Measurements from ENCODE around the gene CCDC92. TPM values are rescaled to one million over a fixed set of nuclear protein-coding genes. Genes with fewer than 3 reads are reported as not detected.

Gene CCDC92
- polyA plus RNA-seq, 3 donors: 4.4 to 11.6 (median 5.5) TPM

- no peak for DNase-seq
- Histone ChIP-seq H3K27me3 (ENCODE audit: control insufficient read depth in 2 of 2, insufficient read depth in 2 of 2, low read length in 2 of 2) (no peaks in the 10 kb centered on the region), H3K79me2 (ENCODE audit: insufficient read depth, low read length) (no peaks in the 10 kb centered on the region), H3K4me2 (replicated peaks; ENCODE audit: extremely low read depth, low read length, poor library complexity, severe bottlenecking) (no peak overlapping the region), H3K4me1 (ENCODE audit: control insufficient read depth in 1 of 2, insufficient read depth in 2 of 2, low read length in 2 of 2) (no peaks in the 10 kb centered on the region), H3K4me3 (replicated peaks in 1 of 3; ENCODE audit: low read depth in 2 of 3, low read length in 3 of 3) (no peak overlapping the region), H3K9ac (ENCODE audit: insufficient read depth, low read length, poor library complexity, severe bottlenecking) (no peak overlapping the region), H3K9me3 (replicated peaks in 1 of 2; ENCODE audit: control insufficient read depth in 1 of 2, insufficient read depth in 1 of 2, low read length in 2 of 2) (no peaks in the 10 kb centered on the region), H3K36me3 (replicated peaks in 1 of 2; ENCODE audit: control insufficient read depth in 1 of 2, insufficient read depth in 2 of 2, low read length in 2 of 2) (no peaks in the 10 kb centered on the region), H4K20me1 (ENCODE audit: insufficient read depth, low read length) (no peaks in the 10 kb centered on the region), H2AFZ (ENCODE audit: insufficient read depth, low read depth, low read length, poor library complexity, severe bottlenecking) (no peak overlapping the region), H3K27ac (ENCODE audit: low read depth in 1 of 2, low read length in 2 of 2) (no peak overlapping the region)
- H3K36me3 Mint-ChIP-seq: no peaks in the 10 kb centered on the region
- peaks cover 0 to 2% (median 0%) of the 10 kb centered on the region in 7 donors for H3K9me3 Mint-ChIP-seq
- H3K27ac Mint-ChIP-seq: no peak overlapping the region
- TF ChIP-seq CTCF (IDR thresholded peaks at IDR 0.05): no peak
- intact Hi-C loops (cut with micrococcal nuclease): no loop called here
- no peak overlapping the region for H3K4me3 Mint-ChIP-seq
- 100% methylated on average over 1 of the region's 2 CpGs for WGBS (ENCODE audit: insufficient coverage)
- H3K4me1 Mint-ChIP-seq: no peaks in the 10 kb centered on the region
- H3K27me3 Mint-ChIP-seq (ENCODE audit: low read depth in 3 of 3): peaks cover 3 to 7% (median 4%) of the 10 kb centered on the region in 3 donors
Measured at GRCh38 chr12:123923038-123923437, 49.6 kb downstream of the CCDC92 start.

GRCh38 chr12:123919980-123920360 is 52.7 kb downstream of the CCDC92 start:
- no peak overlapping the region for H3K9ac ChIP-seq (ENCODE audit: insufficient read depth, low read length, poor library complexity, severe bottlenecking)

More at GRCh38 chr12:123919980-123920360, 52.7 kb downstream of the CCDC92 start:
- Histone ChIP-seq H3K4me1 (ENCODE audit: control insufficient read depth in 1 of 2, insufficient read depth in 2 of 2, low read length in 2 of 2) (no peaks in the 10 kb centered on the region), H3K4me2 (replicated peaks; ENCODE audit: extremely low read depth, low read length, poor library complexity, severe bottlenecking) (no peak overlapping the region), H4K20me1 (ENCODE audit: insufficient read depth, low read length) (no peaks in the 10 kb centered on the region), H3K27me3 (ENCODE audit: control insufficient read depth in 2 of 2, insufficient read depth in 2 of 2, low read length in 2 of 2) (no peaks in the 10 kb centered on the region), H2AFZ (ENCODE audit: insufficient read depth, low read depth, low read length, poor library complexity, severe bottlenecking) (no peak overlapping the region), H3K79me2 (ENCODE audit: insufficient read depth, low read length) (no peaks in the 10 kb centered on the region), H3K27ac (ENCODE audit: low read depth in 1 of 2, low read length in 2 of 2) (no peak overlapping the region), H3K9me3 (replicated peaks in 1 of 2; ENCODE audit: control insufficient read depth in 1 of 2, insufficient read depth in 1 of 2, low read length in 2 of 2) (no peaks in the 10 kb centered on the region), H3K36me3 (replicated peaks in 1 of 2; ENCODE audit: control insufficient read depth in 1 of 2, insufficient read depth in 2 of 2, low read length in 2 of 2) (no peaks in the 10 kb centered on the region), H3K4me3 (replicated peaks in 1 of 3; ENCODE audit: low read depth in 2 of 3, low read length in 3 of 3) (no peak overlapping the region)
- Mint-ChIP-seq H3K27ac (no peak overlapping the region), H3K9me3 (peaks cover 0 to 3% (median 0%) of the 10 kb centered on the region in 7 donors), H3K36me3 (no peaks in the 10 kb centered on the region), H3K4me3 (no peak overlapping the region), H3K27me3 (ENCODE audit: low read depth in 3 of 3) (peaks cover 4 to 9% (median 6%) of the 10 kb centered on the region in 3 donors), H3K4me1 (no peaks in the 10 kb centered on the region)
- intact Hi-C loops (cut with micrococcal nuclease): no loop called here
- WGBS (ENCODE audit: insufficient coverage): no CpG with 5 or more reads among the region's 3 CpGs
- DNase-seq: no peak
- no peak for TF ChIP-seq CTCF (IDR thresholded peaks at IDR 0.05)

Data from CD14-positive monocyte (primary cell).